GM12878 (cell line): ENCODE data around the gene RTN4RL1. TPM values are rescaled to one million over a fixed set of nuclear protein-coding genes. Genes with fewer than 3 reads are reported as not detected.

ENCODE experiments used
- ATAC-seq: fragments of 200-7000 bp; cut with Tn5 transposase; 3 replicates; pipeline ENCODE4 v1.9.1; 2020; ENCODE audit warnings: mild to moderate bottlenecking, moderate library complexity
- BruUV-seq: library from RNA; stranded (reverse); fragments of 400-500 nt; replicated peaks from 2 replicates; lab custom pipeline; 2021; lab: Mats Ljungman, UMichigan
- CTCF ChIA-PET: fragments of 300-600 bp; sonication (Branson Sonifier 250); formaldehyde crosslinking; extraction: SDS; loops from one replicate; lab custom pipeline; 2021; ENCODE audit warnings: inconsistent platforms; lab: Yijun Ruan, JAX
- POLR2A ChIA-PET: fragments of 350-600 bp; formaldehyde crosslinking; extraction: SDS; loops from one replicate; lab custom pipeline; 2021; ENCODE audit warnings: inconsistent platforms; lab: Charles Lee
- RAD21 ChIA-PET: fragments of 300-600 bp; sonication (Branson Sonifier 250); formaldehyde crosslinking; loops from one replicate; lab custom pipeline; 2023; ENCODE audit warnings: antibody characterized with exemption; ENCODE audit not compliant: unreplicated experiment; lab: Charles Lee
- SMC1A ChIA-PET: fragments of 300-600 bp; sonication (Branson Sonifier 250); formaldehyde crosslinking; loops from one replicate; lab custom pipeline; 2023; ENCODE audit not compliant: unreplicated experiment, uncharacterized antibody; lab: Charles Lee
- DNase-seq: peaks from one replicate; pipeline ENCODE4 v3.0.0-alpha.2; 2011; ENCODE audit warnings: low read depth, low spot score
- FAIRE-seq: peaks from 3 replicates; lab custom pipeline; 2011; peaks lifted over from hg19 to GRCh38; lab: Jason Lieb, UNC
- H2AFZ ChIP-seq: 2 replicates; pipeline ENCODE4 v1.6.0; 2011; ENCODE audit warnings: low read depth, low read length, control low read depth; ENCODE audit not compliant: control insufficient read depth
- H3K27ac ChIP-seq: 2 replicates; pipeline ENCODE4 v1.5.1; 2011; ENCODE audit warnings: control low read depth; ENCODE audit not compliant: control insufficient read depth, insufficient read depth
- H3K27me3 ChIP-seq, 2 experiments: replicated peaks in 1 of 2; 2 replicates each; pipeline versions ENCODE4 v1.6.0 to v1.6.1; 2011; ENCODE audit warnings: low read length in 1 of 2; ENCODE audit not compliant: control insufficient read depth in 2 of 2, insufficient read depth in 2 of 2
- H3K36me3 ChIP-seq, 2 experiments: 2 replicates each; pipeline ENCODE4 v1.5.1; 2011; ENCODE audit warnings: low read length in 1 of 2; ENCODE audit not compliant: control insufficient read depth in 2 of 2, insufficient read depth in 2 of 2
- H3K4me1 ChIP-seq: 2 replicates; pipeline ENCODE4 v1.6.1; 2011; ENCODE audit warnings: mild to moderate bottlenecking, low read length, moderate library complexity, mixed read lengths; ENCODE audit not compliant: control insufficient read depth, insufficient read depth
- H3K4me2 ChIP-seq: 2 replicates; pipeline ENCODE4 v1.6.0; 2011; ENCODE audit warnings: control low read depth; ENCODE audit not compliant: control insufficient read depth, insufficient read depth
- H3K4me3 ChIP-seq: fragments of 200-600 bp; sonication (generic); 2 replicates; pipeline ENCODE4 v1.5.1; 2016
- H3K79me2 ChIP-seq: 2 replicates; pipeline ENCODE4 v1.6.0; 2011; ENCODE audit warnings: low read length; ENCODE audit not compliant: control insufficient read depth, insufficient read depth
- H3K9ac ChIP-seq: 2 replicates; pipeline ENCODE4 v1.8.0; 2011; ENCODE audit warnings: low read length, control low read depth, mixed read lengths; ENCODE audit not compliant: control insufficient read depth, insufficient read depth
- H3K9me3 ChIP-seq: replicated peaks from 3 replicates; pipeline ENCODE4 v1.5.1; 2011; ENCODE audit warnings: mild to moderate bottlenecking, low read length; ENCODE audit not compliant: control insufficient read depth, insufficient read depth
- H4K20me1 ChIP-seq: 2 replicates; pipeline ENCODE4 v1.6.0; 2011; ENCODE audit not compliant: control insufficient read depth, insufficient read depth
- ATF7 ChIP-seq: fragments of 450-650 bp; IDR thresholded peaks from 2 replicates; pipeline ENCODE4 v1.6.1; 2016; ENCODE audit warnings: low read depth, mild to moderate bottlenecking
- CBX5 ChIP-seq: sonication (generic); IDR thresholded peaks from 2 replicates; pipeline ENCODE4 v1.6.1; 2016; ENCODE audit warnings: low read depth, moderate library complexity, mild to moderate bottlenecking, inconsistent platforms
- CHD4 ChIP-seq: fragments of 200-600 bp; sonication (generic); IDR thresholded peaks from 2 replicates; pipeline ENCODE4 v1.6.1; 2016; ENCODE audit warnings: mild to moderate bottlenecking
- SREBF2 ChIP-seq: IDR thresholded peaks from 2 replicates; pipeline ENCODE4 v1.6.1; 2012; ENCODE audit warnings: mild to moderate bottlenecking, low read length
- TARDBP ChIP-seq: IDR thresholded peaks from 2 replicates; pipeline ENCODE4 v1.6.1; 2016; ENCODE audit warnings: borderline replicate concordance
- TCF7 ChIP-seq: IDR thresholded peaks from 2 replicates; pipeline ENCODE4 v1.6.1; 2014; ENCODE audit warnings: antibody characterized with exemption, borderline replicate concordance
- WGBS: methylation state at CpG from one replicate; pipeline ENCODE4 v1.1.6; 2016; ENCODE audit warnings: low lambda C conversion rate; ENCODE audit not compliant: insufficient replicate concordance, insufficient coverage; ENCODE audit errors: missing lambda C conversion rate; 5-methylcytosine and 5-hydroxymethylcytosine counted together
- in situ Hi-C: fragments of 300-500 bp; cut with MboI; formaldehyde crosslinking; loops from 9 replicates; pipeline ENCODE4 v1.14.3; 2018; ENCODE audit warnings: mixed read lengths
- intact Hi-C: fragments of 100-400 bp; cut with micrococcal nuclease; formaldehyde crosslinking; loops from one replicate; pipeline ENCODE4 v1.14.2; 2022; ENCODE audit not compliant: unreplicated experiment
- polyA plus RNA-seq, 11 experiments: library from polyadenylated mRNA; depleted of rRNA in 4 of 11; unstranded in 6 of 11; stranded (reverse) in 5 of 11; fragments of >200 nt; fragmentation: Nextera tagmentation in 4 of 11; fragmentation: Illumina TruSeq in 1 of 11; extraction: Ambion mirVana in 4 of 11; extraction: Trizol in 1 of 11; gene quantifications; 1 replicate in 1 of 11; 2 replicates in 10 of 11; pipeline versions ENCODE4 v1.2.1 to v1.2.3, GENCODE V29; 2011 to 2016; ENCODE audit warnings: inconsistent platforms in 2 of 11, missing spikeins in 2 of 11, low read depth in 1 of 11
- total RNA-seq, 4 experiments: library from RNA; depleted of rRNA in 3 of 4; stranded (reverse); fragments of >200 nt in 3 of 4; fragmentation: Illumina TruSeq in 1 of 4; extraction: Trizol in 1 of 4; gene quantifications; 2 replicates each; pipeline versions ENCODE4 v1.2.1 to v1.2.3, GENCODE V29; 2013 to 2021
- TF ChIP-seq, protein P1 (sequence below): fragments of 450-650 bp; IDR thresholded peaks from 2 replicates; pipeline ENCODE4 v1.6.1; 2016; ENCODE audit warnings: mild to moderate bottlenecking, moderate library complexity, borderline replicate concordance
- TF ChIP-seq, protein P2 (sequence below): IDR thresholded peaks from 2 replicates; pipeline ENCODE4 v1.6.1; 2011; ENCODE audit warnings: mild to moderate bottlenecking, low read depth, low read length, moderate library complexity; ENCODE audit not compliant: insufficient replicate concordance
- TF ChIP-seq, protein P3 (sequence below): fragments of 450-650 bp; formaldehyde crosslinking; IDR thresholded peaks from 2 replicates; pipeline ENCODE4 v1.4.0; 2020; ENCODE audit warnings: mild to moderate bottlenecking, moderate library complexity

RTN4RL1 gene
- total and polyA plus RNA-seq, 10 of the 15 experiments (the other 5 are each of a cell fraction or from before 2014, with no cell fraction given): 0.08 to 0.11 (median 0.10) TPM; not detected in 7

DNA sequence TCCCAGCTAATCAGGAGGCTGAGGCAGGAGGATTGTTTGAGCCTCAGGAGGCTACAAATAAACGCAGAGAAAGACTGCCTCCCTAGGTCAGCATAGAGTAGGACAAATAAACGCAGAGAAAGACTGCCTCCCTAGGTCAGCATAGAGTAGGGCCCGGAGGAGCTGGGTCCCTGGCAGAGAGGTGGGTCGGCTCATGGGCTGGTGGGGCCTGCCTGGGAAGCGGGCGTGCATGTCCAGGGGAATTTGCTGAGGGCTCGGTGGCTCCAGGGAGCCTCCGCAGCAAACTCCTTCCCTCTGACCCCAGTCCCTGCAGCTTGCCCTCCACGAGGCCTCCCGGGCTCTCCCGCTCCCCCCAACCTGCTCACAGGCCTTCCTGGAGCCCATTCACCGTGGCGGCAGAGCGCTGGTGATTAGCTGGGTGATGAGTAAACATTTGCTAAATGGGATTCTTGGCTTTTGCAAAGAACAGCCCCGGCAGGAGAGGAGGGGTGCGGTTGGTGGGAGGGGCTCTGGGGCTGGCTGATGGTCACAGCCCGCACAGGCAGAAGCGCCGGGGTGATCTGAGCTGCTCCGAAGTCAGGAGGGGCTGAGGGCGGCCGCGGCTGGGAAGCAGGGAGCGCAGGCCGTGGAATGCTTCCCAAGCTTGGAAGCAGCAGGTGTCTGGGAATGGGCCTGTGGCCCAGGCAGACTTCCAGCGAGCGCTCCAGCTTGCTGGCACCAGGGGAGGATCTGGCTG, 93.1 kb downstream of the RTN4RL1 start:
- Histone ChIP-seq H4K20me1 (no peaks in the 10 kb centered on the region), H3K27me3 (no peaks in the 10 kb centered on the region), H3K4me1 (no peaks in the 10 kb centered on the region), H3K27ac (no peak overlapping the region), H3K4me3 (no peak overlapping the region), H2AFZ (no peak overlapping the region), H3K9me3 (no peaks in the 10 kb centered on the region), H3K4me2 (no peak overlapping the region), H3K79me2 (no peaks in the 10 kb centered on the region), H3K9ac (no peak overlapping the region), H3K36me3 (no peaks in the 10 kb centered on the region)
- in situ Hi-C loops (no loop called here), intact Hi-C loops (no loop called here)
- BruUV-seq: no TSS peak
- TF ChIP-seq, protein P1, sequence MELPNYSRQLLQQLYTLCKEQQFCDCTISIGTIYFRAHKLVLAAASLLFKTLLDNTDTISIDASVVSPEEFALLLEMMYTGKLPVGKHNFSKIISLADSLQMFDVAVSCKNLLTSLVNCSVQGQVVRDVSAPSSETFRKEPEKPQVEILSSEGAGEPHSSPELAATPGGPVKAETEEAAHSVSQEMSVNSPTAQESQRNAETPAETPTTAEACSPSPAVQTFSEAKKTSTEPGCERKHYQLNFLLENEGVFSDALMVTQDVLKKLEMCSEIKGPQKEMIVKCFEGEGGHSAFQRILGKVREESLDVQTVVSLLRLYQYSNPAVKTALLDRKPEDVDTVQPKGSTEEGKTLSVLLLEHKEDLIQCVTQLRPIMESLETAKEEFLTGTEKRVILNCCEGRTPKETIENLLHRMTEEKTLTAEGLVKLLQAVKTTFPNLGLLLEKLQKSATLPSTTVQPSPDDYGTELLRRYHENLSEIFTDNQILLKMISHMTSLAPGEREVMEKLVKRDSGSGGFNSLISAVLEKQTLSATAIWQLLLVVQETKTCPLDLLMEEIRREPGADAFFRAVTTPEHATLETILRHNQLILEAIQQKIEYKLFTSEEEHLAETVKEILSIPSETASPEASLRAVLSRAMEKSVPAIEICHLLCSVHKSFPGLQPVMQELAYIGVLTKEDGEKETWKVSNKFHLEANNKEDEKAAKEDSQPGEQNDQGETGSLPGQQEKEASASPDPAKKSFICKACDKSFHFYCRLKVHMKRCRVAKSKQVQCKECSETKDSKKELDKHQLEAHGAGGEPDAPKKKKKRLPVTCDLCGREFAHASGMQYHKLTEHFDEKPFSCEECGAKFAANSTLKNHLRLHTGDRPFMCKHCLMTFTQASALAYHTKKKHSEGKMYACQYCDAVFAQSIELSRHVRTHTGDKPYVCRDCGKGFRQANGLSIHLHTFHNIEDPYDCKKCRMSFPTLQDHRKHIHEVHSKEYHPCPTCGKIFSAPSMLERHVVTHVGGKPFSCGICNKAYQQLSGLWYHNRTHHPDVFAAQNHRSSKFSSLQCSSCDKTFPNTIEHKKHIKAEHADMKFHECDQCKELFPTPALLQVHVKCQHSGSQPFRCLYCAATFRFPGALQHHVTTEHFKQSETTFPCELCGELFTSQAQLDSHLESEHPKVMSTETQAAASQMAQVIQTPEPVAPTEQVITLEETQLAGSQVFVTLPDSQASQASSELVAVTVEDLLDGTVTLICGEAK: no peak
- TF ChIP-seq SREBF2 (no peak), CBX5 (no peak), CHD4 (no peak), TARDBP (no peak), TCF7 (no peak), ATF7 (no peak)
- TF ChIP-seq, protein P2, sequence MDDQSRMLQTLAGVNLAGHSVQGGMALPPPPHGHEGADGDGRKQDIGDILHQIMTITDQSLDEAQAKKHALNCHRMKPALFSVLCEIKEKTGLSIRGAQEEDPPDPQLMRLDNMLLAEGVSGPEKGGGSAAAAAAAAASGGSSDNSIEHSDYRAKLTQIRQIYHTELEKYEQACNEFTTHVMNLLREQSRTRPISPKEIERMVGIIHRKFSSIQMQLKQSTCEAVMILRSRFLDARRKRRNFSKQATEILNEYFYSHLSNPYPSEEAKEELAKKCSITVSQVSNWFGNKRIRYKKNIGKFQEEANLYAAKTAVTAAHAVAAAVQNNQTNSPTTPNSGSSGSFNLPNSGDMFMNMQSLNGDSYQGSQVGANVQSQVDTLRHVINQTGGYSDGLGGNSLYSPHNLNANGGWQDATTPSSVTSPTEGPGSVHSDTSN: no peak
- TF ChIP-seq, protein P3, sequence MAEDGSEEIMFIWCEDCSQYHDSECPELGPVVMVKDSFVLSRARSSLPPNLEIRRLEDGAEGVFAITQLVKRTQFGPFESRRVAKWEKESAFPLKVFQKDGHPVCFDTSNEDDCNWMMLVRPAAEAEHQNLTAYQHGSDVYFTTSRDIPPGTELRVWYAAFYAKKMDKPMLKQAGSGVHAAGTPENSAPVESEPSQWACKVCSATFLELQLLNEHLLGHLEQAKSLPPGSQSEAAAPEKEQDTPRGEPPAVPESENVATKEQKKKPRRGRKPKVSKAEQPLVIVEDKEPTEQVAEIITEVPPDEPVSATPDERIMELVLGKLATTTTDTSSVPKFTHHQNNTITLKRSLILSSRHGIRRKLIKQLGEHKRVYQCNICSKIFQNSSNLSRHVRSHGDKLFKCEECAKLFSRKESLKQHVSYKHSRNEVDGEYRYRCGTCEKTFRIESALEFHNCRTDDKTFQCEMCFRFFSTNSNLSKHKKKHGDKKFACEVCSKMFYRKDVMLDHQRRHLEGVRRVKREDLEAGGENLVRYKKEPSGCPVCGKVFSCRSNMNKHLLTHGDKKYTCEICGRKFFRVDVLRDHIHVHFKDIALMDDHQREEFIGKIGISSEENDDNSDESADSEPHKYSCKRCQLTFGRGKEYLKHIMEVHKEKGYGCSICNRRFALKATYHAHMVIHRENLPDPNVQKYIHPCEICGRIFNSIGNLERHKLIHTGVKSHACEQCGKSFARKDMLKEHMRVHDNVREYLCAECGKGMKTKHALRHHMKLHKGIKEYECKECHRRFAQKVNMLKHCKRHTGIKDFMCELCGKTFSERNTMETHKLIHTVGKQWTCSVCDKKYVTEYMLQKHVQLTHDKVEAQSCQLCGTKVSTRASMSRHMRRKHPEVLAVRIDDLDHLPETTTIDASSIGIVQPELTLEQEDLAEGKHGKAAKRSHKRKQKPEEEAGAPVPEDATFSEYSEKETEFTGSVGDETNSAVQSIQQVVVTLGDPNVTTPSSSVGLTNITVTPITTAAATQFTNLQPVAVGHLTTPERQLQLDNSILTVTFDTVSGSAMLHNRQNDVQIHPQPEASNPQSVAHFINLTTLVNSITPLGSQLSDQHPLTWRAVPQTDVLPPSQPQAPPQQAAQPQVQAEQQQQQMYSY (CRISPR knock-in tag): no peak
- whole genome bisulfite sequencing: 70% methylated on average over 27 of the region's 27 CpGs
- ATAC-seq (no peak), FAIRE-seq (no peak), DNase-seq (no peak)
- ChIA-PET SMC1A (no interaction called here), RAD21 (interaction anchor here (0.6 kb wide), 1 partner anchor 149 kb away, joined by 3 read pairs; no protein-coding TSS in a partner anchor), POLR2A (no interaction called here), CTCF (no interaction called here)
